Heart left ventricle (tissue), 16 donors: ENCODE data around the gene SPOCK1. TPM values are rescaled to one million over a fixed set of nuclear protein-coding genes. Genes with fewer than 3 reads are reported as not detected.

Source experiments
- ATAC-seq, 4 donors: fragments of 200-7000 bp; cut with Tn5 transposase; one replicate each; pipeline ENCODE4 v1.9.1; 2020 to 2022; ENCODE audit warnings: moderate library complexity in 4 of 4, mild to moderate bottlenecking in 3 of 4, moderate number of reproducible peaks in 1 of 4
- DNase-seq, 5 donors: peaks; one replicate each; pipeline ENCODE4 v3.0.0-alpha.2; 2020
- H3K27ac ChIP-seq, 12 donors: fragments of 200-600 bp; sonication (generic) in 4 of 12; one replicate each; pipeline versions ENCODE4 v1.5.0 to v1.8.0; 2016 to 2022; ENCODE audit warnings: mild to moderate bottlenecking in 2 of 12
- H3K27me3 ChIP-seq, 9 donors: fragments of 200-600 bp; sonication (generic) in 2 of 9; one replicate each; pipeline versions ENCODE4 v1.5.1 to v1.8.0; 2016 to 2022; ENCODE audit warnings: mild to moderate bottlenecking in 3 of 9
- H3K36me3 ChIP-seq, 9 donors: fragments of 200-600 bp; sonication (generic) in 2 of 9; one replicate each; pipeline versions ENCODE4 v1.5.0 to v1.8.0; 2018 to 2022; ENCODE audit warnings: mild to moderate bottlenecking in 2 of 9
- H3K4me1 ChIP-seq, 12 donors: fragments of 200-600 bp; sonication (generic) in 4 of 12; one replicate each; pipeline versions ENCODE4 v1.5.0 to v1.8.0; 2016 to 2022; ENCODE audit warnings: mild to moderate bottlenecking in 3 of 12
- H3K4me3 ChIP-seq, 12 donors: fragments of 200-600 bp; sonication (generic) in 4 of 12; one replicate each; pipeline versions ENCODE4 v1.5.0 to v1.8.0; 2017 to 2022; ENCODE audit warnings: mild to moderate bottlenecking in 9 of 12, moderate library complexity in 4 of 12
- H3K9me3 ChIP-seq, 12 donors: fragments of 200-600 bp; sonication (generic) in 4 of 12; one replicate each; pipeline versions ENCODE4 v1.5.0 to v1.8.0; 2016 to 2022; ENCODE audit warnings: mild to moderate bottlenecking in 1 of 12
- POLR2A ChIP-seq, 2 donors: fragments of 450-650 bp; IDR thresholded peaks; one replicate each; pipeline ENCODE4 v1.6.1; 2017; ENCODE audit warnings: antibody characterized with exemption in 2 of 2, mild to moderate bottlenecking in 2 of 2, moderate library complexity in 2 of 2
- WGBS, 4 donors: extraction: QIAGEN DNeasy Blood & Tissue Kit in 2 of 4; methylation state at CpG; one replicate each; pipeline versions ENCODE4 v1.1.5 to v1.1.7; 2013 to 2018; 5-methylcytosine and 5-hydroxymethylcytosine counted together
- intact Hi-C, 10 donors: fragments of 100-400 bp; cut with DNase I; formaldehyde crosslinking; loops; one replicate each; pipeline versions ENCODE4 v1.11.1 to v1.14.2; 2022
- polyA plus RNA-seq, 2 donors: library from polyadenylated mRNA; stranded (reverse); fragments of 200-250 nt; gene quantifications; one replicate each; pipeline ENCODE4 v1.2.3, GENCODE V29; 2013
- total RNA-seq, 9 donors: library from RNA; depleted of rRNA in 2 of 9; stranded (reverse); fragments of >200 nt in 2 of 9; fragmentation: NEBNext Ultra II Directional in 3 of 9; extraction: Animal tissue kit (Norgen Biotek cat#: 25700) in 3 of 9; gene quantifications; one replicate each; pipeline versions ENCODE4 v1.1.0 to v1.2.4, GENCODE V29; 2016 to 2023
- TF ChIP-seq, protein P1 (sequence below), 12 donors: fragments of 200-600 bp; sonication (generic) in 4 of 12; IDR thresholded peaks; one replicate each; pipeline versions ENCODE4 v1.5.0 to v1.8.0; 2018 to 2022; ENCODE audit warnings: antibody characterized with exemption in 12 of 12, mild to moderate bottlenecking in 5 of 12
- donor health status: ischemic (EF 13 %, LVEDD 7.1; RV severe dilation, severe dysfunction).
- donor health status: healthy with polysubstance abuse.
- donor health status: DM: no; HTN: yes; CAD: no.
- donor health status: DM: no; HTN: no; CAD: no.
- donor health status: ischemic (EF 25% LVEDD 6.9; RV normal size, moderate dysfunction).
- donor health status: ischemic (EF 25% LVEDD 5.7; RV mildly dilated, moderate dysfunction).
- donor health status: healthy.
- donor health status: DM: yes; HTN: yes; CAD: no.
- donor health status: ischemic (EF 35%, LVEDD 5.7; RV mildly dilated, moderate dysfunction).
- donor health status: nonischemic (EF 11% LVEDD 7.7; RV severe dilation, severe dysfunction).
- donor health status: DM: yes; HTN: yes; CAD: no.
- donor health status: PGD.
- donor health status: ischemic (EF 29% LVEDD 5.4; RV normal size, mild dysfunction).
- donor health status: nonischemic (EF 23%, LVEDD 6.1; RV moderate dilation, normal function).

Gene SPOCK1
- total and polyA plus RNA-seq, 11 donors, result 7.8 to 51.2 (median 19.9) TPM

DNA sequence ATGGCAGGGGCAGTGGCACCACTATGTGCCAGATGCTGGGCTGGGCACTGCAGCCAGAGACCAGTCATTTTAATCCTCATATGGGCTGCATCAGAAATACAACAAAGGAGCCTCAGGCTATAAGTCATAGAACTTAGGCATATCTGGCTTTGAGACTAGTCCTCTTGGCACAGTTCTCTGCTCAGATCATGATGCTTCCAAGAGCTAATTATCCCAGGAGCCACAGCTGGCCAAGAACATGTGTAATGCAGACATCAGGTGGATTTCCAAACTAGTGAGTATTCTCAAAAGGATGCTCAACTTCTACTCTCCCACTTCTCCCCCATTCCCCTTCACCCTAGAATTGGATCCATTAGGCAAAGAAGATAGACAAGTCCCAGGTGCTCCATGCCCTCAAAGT is 571.6 kb downstream of the SPOCK1 start:
- TF ChIP-seq POLR2A (IDR thresholded peaks at IDR 0.05), result no peak
- TF ChIP-seq, protein P1, sequence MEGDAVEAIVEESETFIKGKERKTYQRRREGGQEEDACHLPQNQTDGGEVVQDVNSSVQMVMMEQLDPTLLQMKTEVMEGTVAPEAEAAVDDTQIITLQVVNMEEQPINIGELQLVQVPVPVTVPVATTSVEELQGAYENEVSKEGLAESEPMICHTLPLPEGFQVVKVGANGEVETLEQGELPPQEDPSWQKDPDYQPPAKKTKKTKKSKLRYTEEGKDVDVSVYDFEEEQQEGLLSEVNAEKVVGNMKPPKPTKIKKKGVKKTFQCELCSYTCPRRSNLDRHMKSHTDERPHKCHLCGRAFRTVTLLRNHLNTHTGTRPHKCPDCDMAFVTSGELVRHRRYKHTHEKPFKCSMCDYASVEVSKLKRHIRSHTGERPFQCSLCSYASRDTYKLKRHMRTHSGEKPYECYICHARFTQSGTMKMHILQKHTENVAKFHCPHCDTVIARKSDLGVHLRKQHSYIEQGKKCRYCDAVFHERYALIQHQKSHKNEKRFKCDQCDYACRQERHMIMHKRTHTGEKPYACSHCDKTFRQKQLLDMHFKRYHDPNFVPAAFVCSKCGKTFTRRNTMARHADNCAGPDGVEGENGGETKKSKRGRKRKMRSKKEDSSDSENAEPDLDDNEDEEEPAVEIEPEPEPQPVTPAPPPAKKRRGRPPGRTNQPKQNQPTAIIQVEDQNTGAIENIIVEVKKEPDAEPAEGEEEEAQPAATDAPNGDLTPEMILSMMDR (IDR thresholded peaks at IDR 0.05), result no peak
- H3K4me1 ChIP-seq, result no peaks in the 10 kb centered on the region
- H3K4me3 ChIP-seq, result no peak overlapping the region
- no peak overlapping the region for H3K27ac ChIP-seq
- intact Hi-C loops, result no loop called here
- H3K27me3 ChIP-seq, result no peaks in the 10 kb centered on the region
- DNase-seq (no peak), ATAC-seq (no peak)
- peaks cover 0 to 10% (median 0%) of the 10 kb centered on the region in 12 donors for H3K9me3 ChIP-seq
- H3K36me3 ChIP-seq, result no peaks in the 10 kb centered on the region

DNA sequence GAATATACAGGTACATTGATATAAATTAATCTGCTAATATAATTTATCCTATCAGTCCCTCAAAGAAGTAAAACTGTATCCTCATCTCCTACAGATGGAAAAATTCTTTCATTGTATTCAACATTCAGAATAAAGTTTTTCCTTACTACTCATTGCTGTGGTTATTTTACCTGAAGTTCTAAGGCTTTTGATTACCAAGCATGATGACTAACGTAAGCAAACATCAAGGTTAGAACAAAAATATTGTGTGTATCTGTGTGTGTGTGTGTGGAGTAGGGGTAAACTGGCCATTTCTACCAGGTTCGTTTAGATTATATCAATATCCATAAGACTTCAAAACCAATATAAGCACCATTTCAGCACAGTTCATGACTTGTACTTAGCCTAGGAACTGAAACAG is 573.1 kb downstream of the SPOCK1 start:
- Histone ChIP-seq H3K9me3 (peaks cover 0 to 8% (median 0%) of the 10 kb centered on the region in 12 donors), H3K4me1 (no peaks in the 10 kb centered on the region), H3K4me3 (no peak overlapping the region), H3K36me3 (no peaks in the 10 kb centered on the region), H3K27ac (no peak overlapping the region), H3K27me3 (no peaks in the 10 kb centered on the region)
- no peak for TF ChIP-seq POLR2A (IDR thresholded peaks at IDR 0.05)
- TF ChIP-seq, protein P1 (IDR thresholded peaks at IDR 0.05), result no peak
- no peak for DNase-seq
- intact Hi-C loops, result no loop called here
- no peak for ATAC-seq
- 80 to 86% (median 83%) methylated on average over 2 of the region's 2 CpGs for WGBS, 4 donors

Other genes with a start within 250 kb of the SPOCK1 start
- 10 to 100 TPM; 16.9 to 77.6 (median 26.1) TPM for gene KLHL3, start 236.8 kb upstream of the SPOCK1 start, total RNA-seq
- gene KLHL3, start 236.8 kb upstream of the SPOCK1 start, polyA plus RNA-seq, result 10 to 100 TPM in 1 of 2 donors, 1 to 10 TPM in 1; 8.3 to 54.6 TPM